Right lobe of liver (tissue), 6 donors: ENCODE results near the gene ERN1. TPM values are rescaled to one million over a fixed set of nuclear protein-coding genes. Genes with fewer than 3 reads are reported as not detected.

ENCODE experiments used
- ATAC-seq, 4 donors: fragments of 200-7000 bp; cut with Tn5 transposase; one replicate each; pipeline ENCODE4 v1.9.1; 2020; ENCODE audit warnings: mild to moderate bottlenecking in 4 of 4, moderate library complexity in 4 of 4
- DNase-seq, 3 donors: peaks; one replicate each; pipeline ENCODE4 v3.0.0-alpha.2; 2020
- H3K27ac ChIP-seq, 3 donors: fragments of 200-600 bp; one replicate each; pipeline ENCODE4 v1.8.0; 2022
- H3K27me3 ChIP-seq, 2 donors: fragments of 200-600 bp; one replicate each; pipeline ENCODE4 v1.8.0; 2022
- H3K36me3 ChIP-seq, 4 donors: fragments of 200-600 bp; sonication (generic) in 1 of 4; one replicate each; pipeline versions ENCODE4 v1.5.1 to v1.8.0; 2017 to 2022; ENCODE audit warnings: control low read depth in 1 of 4
- H3K4me1 ChIP-seq, 4 donors: fragments of 200-600 bp; sonication (generic) in 1 of 4; one replicate each; pipeline versions ENCODE4 v1.5.1 to v1.8.0; 2017 to 2022; ENCODE audit warnings: control low read depth in 1 of 4
- H3K4me3 ChIP-seq, 3 donors: fragments of 200-600 bp; one replicate each; pipeline ENCODE4 v1.8.0; 2022
- H3K9me3 ChIP-seq, 4 donors: fragments of 200-600 bp; sonication (generic) in 1 of 4; one replicate each; pipeline versions ENCODE4 v1.5.1 to v1.8.0; 2017 to 2022; ENCODE audit warnings: control low read depth in 1 of 4
- CTCF ChIP-seq, 4 donors: fragments of 200-600 bp in 3 of 4; fragments of 450-650 bp in 1 of 4; IDR thresholded peaks; one replicate each; pipeline versions ENCODE4 v1.5.1 to v1.8.0; 2016 to 2022; ENCODE audit warnings: antibody characterized with exemption in 4 of 4, mild to moderate bottlenecking in 2 of 4
- POLR2A ChIP-seq: fragments of 450-650 bp; IDR thresholded peaks from one replicate; pipeline ENCODE4 v1.6.1; 2017; ENCODE audit warnings: antibody characterized with exemption, mild to moderate bottlenecking
- whole genome bisulfite sequencing: methylation state at CpG from one replicate; pipeline ENCODE4 v1.1.6; 2018; ENCODE audit warnings: low coverage, low lambda C conversion rate; ENCODE audit not compliant: insufficient coverage; ENCODE audit errors: missing lambda C conversion rate; 5-methylcytosine and 5-hydroxymethylcytosine counted together
- intact Hi-C, 2 donors: fragments of 100-400 bp; cut with DNase I; formaldehyde crosslinking; loops; one replicate each; pipeline versions ENCODE4 v1.11.2 to v1.14.1; 2022
- total RNA-seq, 6 experiments: library from RNA; depleted of rRNA in 2 of 6; stranded (reverse); fragments of >200 nt in 2 of 6; fragmentation: NEBNext Ultra II Directional in 3 of 6; extraction: Animal tissue kit (Norgen Biotek cat#: 25700) in 3 of 6; gene quantifications; one replicate each; pipeline versions ENCODE4 v1.1.0 to v1.2.4, GENCODE V29; 2016 to 2023
- donor health status: DM: no; HTN: yes; CAD: no.
- donor health status: DM: no; HTN: no; CAD: no.
- donor health status: DM: no; HTN: no; CAD: no.
- donor health status: DM: no; HTN: yes; CAD: no.
- donor health status: DM: no; HTN: yes; CAD: no.

ERN1 gene
- total RNA-seq, 6 experiments from 2014 or later, result 22.7 to 47.6 (median 28.7) TPM

GRCh38 chr17:64073771-64074703 lies 55.9 kb downstream of the ERN1 start:
- Histone ChIP-seq H3K9me3 (no peaks in the 10 kb centered on the region), H3K4me1 (peaks cover 0 to 33% (median 12%) of the 10 kb centered on the region in 4 donors), H3K27me3 (no peaks in the 10 kb centered on the region), H3K4me3 (peak overlapping the region in 2 of 3 donors; percentile 2 to 3), H3K27ac (peak overlapping the region; percentile 63 to 85 (median 83)), H3K36me3 (peaks cover 0 to 41% (median 19%) of the 10 kb centered on the region in 4 donors)
- 26% methylated on average over 9 of the region's 9 CpGs for WGBS
- TF ChIP-seq POLR2A (no peak), CTCF (IDR thresholded peaks at IDR 0.05) (no peak)
- DNase-seq (peak in 1 of 3 donors; percentile 41), ATAC-seq (peak; percentile 18 to 48 (median 33))
- intact Hi-C loops, result no loop called here

- no peak for DNase-seq
- TF ChIP-seq POLR2A (no peak), CTCF (IDR thresholded peaks at IDR 0.05) (no peak)
- H3K4me1 ChIP-seq, result peaks cover 0 to 24% (median 10%) of the 10 kb centered on the region in 4 donors
- H3K4me3 ChIP-seq, result no peak overlapping the region
- intact Hi-C loops, result no loop called here
- ATAC-seq, result no peak
- H3K27me3 ChIP-seq, result no peaks in the 10 kb centered on the region
- 95% methylated on average over 3 of the region's 3 CpGs for WGBS
- H3K36me3 ChIP-seq, result peaks cover 0 to 56% (median 30%) of the 10 kb centered on the region in 4 donors
- H3K27ac ChIP-seq, result no peak overlapping the region
- no peaks in the 10 kb centered on the region for H3K9me3 ChIP-seq
These were observed 58.8 kb downstream of the ERN1 start for GRCh38 chr17:64071111-64071510.

- Histone ChIP-seq H3K36me3 (peaks cover 0 to 65% (median 35%) of the 10 kb centered on the region in 4 donors), H3K9me3 (no peaks in the 10 kb centered on the region), H3K27ac (no peak overlapping the region), H3K4me1 (peaks cover 0 to 15% (median 4%) of the 10 kb centered on the region in 4 donors), H3K27me3 (no peaks in the 10 kb centered on the region), H3K4me3 (no peak overlapping the region)
- DNase-seq (no peak), ATAC-seq (no peak)
- intact Hi-C loops, result no loop called here
- TF ChIP-seq POLR2A (no peak), CTCF (IDR thresholded peaks at IDR 0.05) (no peak)
- WGBS, result 94% methylated on average over 3 of the region's 3 CpGs
These were observed 59.7 kb downstream of the ERN1 start for GRCh38 chr17:64070213-64070612.

- TF ChIP-seq POLR2A (no peak), CTCF (IDR thresholded peaks at IDR 0.05) (no peak)
- ATAC-seq (no peak), DNase-seq (no peak)
- H3K4me3 ChIP-seq, result no peak overlapping the region
- H3K4me1 ChIP-seq, result peaks cover 0 to 15% (median 3%) of the 10 kb centered on the region in 4 donors
- peaks cover 0 to 72% (median 41%) of the 10 kb centered on the region in 4 donors for H3K36me3 ChIP-seq
- intact Hi-C loops, result loop anchor here in 1 of 2 donors (10.0 kb wide), 1 partner anchor 56 kb away; no protein-coding TSS in a partner anchor
- no peaks in the 10 kb centered on the region for H3K27me3 ChIP-seq
- no peak overlapping the region for H3K27ac ChIP-seq
- no peaks in the 10 kb centered on the region for H3K9me3 ChIP-seq
- no CpG with 5 or more reads among the region's 1 CpG for WGBS
These were observed 60.8 kb downstream of the ERN1 start for GRCh38 chr17:64069143-64069542.
